Limb (tissue), 2 donors: ENCODE results near the gene ACMSD.
"Not testable (repeated sequence)": the region's sequence is repeated elsewhere in the genome, so short reads cannot be mapped to it uniquely, and the experiment has no call there.

Source experiments
- DNase-seq, 2 donors: peaks; one replicate each; pipeline ENCODE4 v3.0.0-alpha.2; 2016; ENCODE audit errors: extremely low spot score in 2 of 2

Gene ACMSD

GRCh38 chr2:134847582-134847981, 9.2 kb downstream of the ACMSD start:
- DNase-seq: not testable (repeated sequence)

- DNase-seq: no peak
Measured at GRCh38 chr2:134852518-134852917, 14.1 kb downstream of the ACMSD start.

- DNase-seq: no peak
Measured at GRCh38 chr2:134855709-134856108, 17.3 kb downstream of the ACMSD start.

DNA sequence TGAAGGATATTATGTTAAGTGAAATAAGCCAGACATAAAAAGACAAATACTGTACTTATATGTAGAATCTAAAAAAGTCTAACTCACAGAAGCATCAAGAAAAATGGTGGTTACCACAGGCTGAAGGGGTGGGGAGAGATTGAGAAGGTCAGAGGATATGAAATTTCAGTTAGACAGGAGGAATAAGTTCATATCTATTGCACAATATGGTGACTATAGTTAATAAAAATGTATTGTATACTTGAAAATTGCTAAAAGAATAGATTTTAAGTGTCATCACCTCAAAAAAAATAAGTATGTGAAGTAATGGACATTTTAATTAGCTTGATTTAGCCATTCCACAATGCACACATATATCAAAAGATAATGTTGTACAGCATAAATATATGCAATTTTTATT, 19.8 kb downstream of the ACMSD start:
- no peak for DNase-seq

DNA sequence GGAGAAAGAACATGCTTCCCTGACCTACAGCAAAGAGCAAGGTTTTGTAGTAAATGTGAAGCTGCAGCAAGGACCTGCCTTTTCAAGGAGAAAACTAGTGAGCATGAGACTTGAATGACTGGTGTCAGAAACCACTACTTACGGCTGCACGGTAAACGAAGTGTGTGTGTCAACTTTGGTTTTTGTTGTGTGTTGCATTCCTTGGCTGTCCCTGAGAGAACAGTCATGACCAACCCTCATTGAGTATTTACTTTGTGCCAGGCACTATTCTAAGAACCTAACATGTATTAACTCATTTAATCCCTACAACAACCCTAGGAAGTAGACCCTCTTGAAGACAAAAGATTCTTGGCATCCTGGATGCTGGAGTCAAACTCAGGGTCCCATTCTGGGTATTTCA, 22.8 kb downstream of the ACMSD start:
- DNase-seq: no peak

- no peak for DNase-seq
Measured at GRCh38 chr2:134862069-134862468, 23.7 kb downstream of the ACMSD start.

DNA sequence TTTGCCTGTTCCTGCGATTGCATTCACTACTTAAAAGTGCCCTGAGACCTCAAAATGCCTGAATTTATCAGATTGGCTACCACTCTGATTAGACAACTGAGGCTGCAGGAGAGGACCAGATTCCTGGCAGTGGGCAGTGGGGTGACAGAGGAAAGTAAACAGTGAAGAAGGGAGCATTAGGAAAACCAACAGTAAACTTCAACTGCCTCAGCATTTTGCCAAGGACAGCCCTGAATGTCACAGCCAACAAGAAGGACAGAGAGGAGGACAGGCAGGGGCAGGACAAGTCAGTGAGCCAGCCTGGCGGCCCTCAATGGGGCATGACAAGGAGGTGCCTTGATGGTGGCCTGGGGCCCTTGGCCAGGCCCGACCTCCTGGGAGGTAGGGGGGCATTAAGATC, 24.3 kb downstream of the ACMSD start:
- no peak for DNase-seq

GRCh38 chr2:134863446-134863845, 25.0 kb downstream of the ACMSD start:
- DNase-seq: no peak

GRCh38 chr2:134865067-134865787, 26.8 kb downstream of the ACMSD start:
- no peak for DNase-seq

DNA sequence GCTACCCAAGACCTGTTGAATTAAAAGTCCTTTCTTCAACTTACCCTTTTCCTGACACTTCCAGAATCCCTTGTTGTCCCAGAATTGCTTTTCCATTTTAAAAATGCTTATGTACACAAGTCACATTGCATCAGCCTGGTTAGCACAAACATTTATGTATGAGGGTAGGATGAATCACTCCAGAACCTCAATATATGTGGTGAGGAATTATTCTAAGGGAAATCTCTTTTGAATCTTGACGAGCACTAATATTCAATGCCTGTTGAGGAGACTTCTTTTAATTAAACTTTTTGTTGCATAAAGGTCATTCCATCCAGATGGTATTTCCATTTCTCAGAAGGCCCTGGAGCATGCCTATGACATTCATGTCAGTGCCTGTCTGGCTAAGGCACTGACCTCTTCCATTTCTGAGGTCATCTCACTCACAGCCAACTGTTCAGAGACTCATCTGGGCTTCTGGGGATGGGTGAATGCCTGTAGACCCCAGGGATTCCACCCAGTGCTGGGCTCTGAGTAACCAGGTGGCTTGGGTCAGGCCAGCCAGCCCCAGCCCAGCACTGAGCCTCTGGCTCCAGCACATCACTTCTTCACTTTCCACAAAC, 28.2 kb downstream of the ACMSD start:
- DNase-seq: no peak

GRCh38 chr2:134869946-134870736, 31.7 kb downstream of the ACMSD start:
- peak; percentile 29 to 38 for DNase-seq

GRCh38 chr2:134873152-134873551, 34.7 kb downstream of the ACMSD start:
- no peak for DNase-seq

DNA sequence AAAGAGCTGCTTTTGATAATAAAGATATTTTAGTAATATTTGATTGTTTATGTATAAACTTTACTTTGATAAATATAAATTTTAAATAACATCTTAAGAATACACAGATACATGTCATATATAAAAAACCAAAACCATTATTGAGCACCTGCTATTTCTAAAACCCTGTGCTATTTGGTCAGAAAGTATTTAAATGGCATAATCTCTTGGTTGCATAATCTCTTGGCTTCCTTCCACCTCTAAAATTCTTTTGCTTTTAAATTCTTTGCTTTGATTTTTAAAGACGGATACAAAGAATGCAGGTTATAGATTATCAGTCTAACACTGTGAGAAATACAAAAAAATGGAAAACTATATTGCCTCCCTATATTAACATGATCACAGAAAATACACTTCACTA, 36.9 kb downstream of the ACMSD start:
- DNase-seq: no peak

GRCh38 chr2:134882773-134883172, 44.4 kb downstream of the ACMSD start:
- DNase-seq: no peak

DNA sequence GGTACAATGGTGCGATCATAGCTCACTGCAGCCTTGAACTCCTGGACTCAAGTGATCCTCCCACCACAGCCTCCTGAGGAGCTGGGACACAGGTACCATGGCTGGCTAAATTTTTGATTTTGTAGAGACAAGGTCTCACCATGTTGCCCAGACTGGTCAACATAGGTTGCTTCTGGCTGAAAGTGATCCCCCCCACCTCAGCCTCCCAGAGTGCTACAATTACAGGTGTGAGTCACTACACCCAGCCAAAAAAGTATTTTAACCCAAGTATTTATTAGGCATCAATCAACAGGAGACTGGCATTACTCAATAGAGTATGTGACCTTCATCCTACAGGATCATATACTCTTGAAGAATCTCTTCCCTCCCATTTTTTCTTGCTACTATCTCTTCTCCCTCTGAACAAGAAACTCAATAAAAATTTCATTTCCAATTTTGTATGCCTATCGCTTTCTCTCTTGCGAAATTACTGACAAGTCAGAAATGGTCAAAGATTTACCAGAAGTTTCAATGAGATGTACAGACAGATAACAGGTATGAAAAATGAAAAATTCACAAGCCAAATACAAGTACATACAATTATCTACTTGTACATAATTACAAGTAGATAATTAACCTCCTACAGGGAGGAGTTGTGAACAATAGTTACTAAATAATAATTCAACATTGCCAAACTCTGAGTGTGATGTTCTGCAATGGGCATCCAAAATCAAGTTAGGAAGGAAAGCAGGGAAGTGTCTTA, 45.3 kb downstream of the ACMSD start:
- DNase-seq: no peak

DNA sequence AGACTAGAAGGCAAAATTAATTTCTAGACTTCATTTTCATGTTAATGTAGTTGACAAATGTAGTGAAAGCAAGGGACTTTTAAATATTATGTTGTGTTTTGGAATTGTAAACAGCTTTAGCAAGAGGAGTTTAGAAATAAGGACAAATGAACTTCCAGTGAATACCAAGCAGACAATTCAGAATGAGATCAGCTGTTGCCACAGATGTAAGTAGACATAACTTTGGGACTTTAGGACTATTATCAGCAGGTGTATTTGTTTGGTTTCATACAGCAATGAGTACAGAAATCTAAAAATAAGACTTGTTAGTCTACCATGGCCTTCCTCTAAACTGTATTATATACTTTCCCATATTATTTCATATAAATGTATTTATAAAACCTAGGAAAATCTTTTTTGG, 46.0 kb downstream of the ACMSD start:
- no peak for DNase-seq

GRCh38 chr2:134892282-134893035, 54.0 kb downstream of the ACMSD start:
- DNase-seq: no peak

- DNase-seq: peak in 1 of 2 donors; percentile 29
Measured at GRCh38 chr2:134897932-134898331, 59.5 kb downstream of the ACMSD start.

GRCh38 chr2:134899204-134899603, 60.8 kb downstream of the ACMSD start:
- no peak for DNase-seq

DNA sequence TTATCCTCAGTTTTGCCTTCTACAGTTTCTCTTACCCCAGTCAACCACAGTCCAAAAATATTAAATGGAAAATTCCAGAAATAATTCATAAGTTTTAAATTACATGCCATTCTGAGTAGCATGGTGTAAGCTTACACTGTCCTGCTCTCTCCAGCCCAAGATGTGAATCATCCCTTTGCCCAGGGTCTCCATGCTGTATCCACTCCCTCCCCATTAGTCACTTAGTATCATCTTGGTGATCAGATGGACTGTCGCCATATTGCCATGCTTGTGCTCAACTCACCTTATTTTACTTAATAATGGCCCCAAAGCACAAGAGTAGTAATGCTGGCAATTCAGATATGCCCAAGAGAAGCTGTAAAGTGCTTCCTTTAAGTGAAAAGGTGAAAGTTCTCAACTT, 61.7 kb downstream of the ACMSD start:
- DNase-seq: no peak

DNA sequence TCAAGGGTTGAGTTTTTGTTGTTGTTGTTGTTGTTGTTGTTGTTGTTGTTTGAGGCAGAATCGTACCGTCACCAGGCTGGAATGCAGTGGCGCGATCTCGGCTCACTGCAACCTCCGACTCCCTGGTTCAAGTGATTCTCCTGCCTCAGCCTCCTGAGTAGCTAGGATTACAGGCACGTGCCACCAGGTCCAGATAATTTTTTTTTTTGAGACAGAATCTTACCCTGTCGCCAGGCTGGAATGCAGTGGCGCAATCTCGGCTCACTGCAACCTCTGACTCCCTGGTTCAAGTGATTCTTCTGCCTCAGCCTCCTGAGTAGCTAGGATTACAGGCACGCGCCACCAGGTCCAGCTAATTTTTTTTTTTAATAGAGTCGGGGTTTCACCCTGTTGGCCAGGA, 65.3 kb downstream of the ACMSD start:
- not testable (repeated sequence) for DNase-seq
